HG03469 (cell line): ENCODE data around the gene CLEC12A.
A peak's percentile ranks its signal among the peaks of the same experiment; 100 is the strongest.
"Not testable (repeated sequence)": the region's sequence is repeated elsewhere in the genome, so short reads cannot be mapped to it uniquely, and the experiment has no call there.

ENCODE experiments used
- ATAC-seq: cut with Tn5 transposase; IDR thresholded peaks from one replicate; pipeline ENCODE4 v1.9.1; 2021; ENCODE audit warnings: mild to moderate bottlenecking, moderate library complexity, moderate number of reproducible peaks; ENCODE audit not compliant: unreplicated experiment

CLEC12A gene

DNA sequence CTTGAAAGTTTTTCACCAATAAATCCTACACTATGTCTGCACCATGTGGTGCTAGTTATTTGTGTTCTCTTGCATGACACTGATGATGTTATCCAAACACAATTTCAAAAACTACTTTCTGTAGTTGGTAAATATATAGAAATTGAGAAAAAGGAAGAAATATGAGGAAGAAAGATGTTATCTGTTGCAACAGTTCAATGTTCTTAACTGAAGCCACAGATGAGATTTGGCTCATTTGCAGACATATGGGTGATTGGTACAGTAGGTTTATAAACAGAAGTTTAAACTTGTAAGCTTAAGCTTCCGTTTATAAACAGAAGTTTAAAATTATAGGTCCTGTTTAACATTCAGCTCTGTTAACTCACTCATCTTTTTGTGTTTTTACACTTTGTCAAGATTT lies at the start of gene CLEC12A:
Gene CLEC12A (plus strand): TSS at position 229 of the 400 bp plus-strand sequence. CDS start 188 bp downstream, outside the sequence.
- no peak for ATAC-seq

DNA sequence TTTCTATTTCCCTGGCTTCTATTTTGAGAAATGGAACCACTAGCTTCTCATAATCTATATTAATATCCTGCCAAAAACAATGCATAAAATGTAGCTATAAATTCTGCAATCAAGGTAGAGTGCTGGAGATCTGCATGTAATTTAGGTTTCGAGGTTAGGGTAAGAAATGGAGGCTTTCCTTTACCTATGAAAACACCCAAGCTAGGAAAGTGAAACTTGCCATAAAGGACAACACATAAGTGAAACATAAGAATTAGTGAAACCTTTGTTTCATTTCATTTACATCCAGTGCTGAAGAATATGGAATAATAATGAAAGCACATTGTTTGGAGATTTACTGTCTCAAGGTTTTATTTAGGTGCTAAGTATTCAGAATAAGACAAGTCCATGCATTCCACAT lies 48.8 kb upstream of the CLEC12A start:
- no peak for ATAC-seq

DNA sequence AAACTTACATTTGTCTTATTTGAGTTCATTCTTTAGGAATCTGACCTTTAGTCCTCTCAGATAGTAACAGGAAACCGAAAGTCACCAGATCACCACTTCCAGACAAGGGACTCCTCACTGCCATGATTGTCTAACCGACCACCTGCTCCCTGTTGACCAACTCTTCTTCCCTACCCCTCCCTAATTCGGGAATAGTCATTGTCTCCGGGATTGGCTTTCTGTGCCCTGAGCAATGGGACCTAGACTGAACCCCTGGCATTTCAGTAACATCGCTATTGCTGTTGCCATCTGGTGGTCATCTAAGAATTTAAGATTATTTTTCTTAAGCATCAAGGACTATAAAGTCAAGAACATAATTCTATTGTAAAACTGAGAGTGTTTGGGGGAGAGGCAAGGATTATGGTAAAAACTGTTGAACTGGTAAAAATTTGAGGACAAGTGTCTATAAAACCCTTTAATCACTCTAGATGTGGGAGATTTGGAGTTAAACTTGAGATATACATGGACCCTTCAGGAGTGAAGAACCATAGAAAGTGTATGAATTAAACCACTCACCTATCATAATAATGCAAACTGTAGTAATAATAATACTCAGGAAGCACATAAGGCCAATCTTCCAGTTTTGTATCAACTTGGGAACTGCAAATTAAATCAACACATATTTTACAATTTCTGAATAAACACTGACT lies 45.4 kb upstream of the CLEC12A start:
- no peak for ATAC-seq

DNA sequence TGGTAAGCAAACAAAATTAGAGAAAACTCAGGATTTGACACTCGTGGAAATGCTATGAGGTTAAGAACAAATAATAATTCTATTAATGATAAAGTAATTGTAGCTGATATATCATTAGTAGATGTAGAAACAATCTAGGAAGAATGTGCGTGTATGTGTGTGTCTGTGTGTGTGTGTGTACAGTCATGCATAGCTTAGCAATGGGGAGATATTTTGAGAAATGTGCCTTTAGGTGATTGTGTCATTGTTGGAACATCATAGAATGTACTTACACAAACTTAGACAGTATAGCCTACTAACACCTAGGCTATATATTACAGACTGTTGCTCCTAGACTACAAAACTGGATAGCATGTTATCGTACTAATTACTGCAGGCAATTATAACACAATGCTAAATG lies 44.3 kb upstream of the CLEC12A start:
- no peak for ATAC-seq

DNA sequence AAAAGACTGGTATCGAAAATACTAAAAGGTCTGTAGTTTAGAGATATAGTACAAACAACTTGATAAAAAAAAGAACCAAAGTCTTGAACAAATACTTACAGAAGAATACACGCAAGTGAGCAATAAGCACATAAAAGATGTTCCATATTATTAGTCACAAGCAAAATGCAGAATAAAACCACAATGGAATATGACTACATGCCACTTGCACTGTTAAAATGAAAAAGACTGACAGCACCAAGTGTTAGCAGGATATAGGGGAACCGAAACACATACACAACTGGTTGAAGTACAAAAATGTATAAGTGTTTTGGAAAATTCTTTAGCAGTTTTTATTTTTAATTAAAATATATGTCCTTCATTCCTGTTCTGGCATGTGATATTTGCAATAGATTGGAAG lies 42.6 kb upstream of the CLEC12A start:
- no peak for ATAC-seq

DNA sequence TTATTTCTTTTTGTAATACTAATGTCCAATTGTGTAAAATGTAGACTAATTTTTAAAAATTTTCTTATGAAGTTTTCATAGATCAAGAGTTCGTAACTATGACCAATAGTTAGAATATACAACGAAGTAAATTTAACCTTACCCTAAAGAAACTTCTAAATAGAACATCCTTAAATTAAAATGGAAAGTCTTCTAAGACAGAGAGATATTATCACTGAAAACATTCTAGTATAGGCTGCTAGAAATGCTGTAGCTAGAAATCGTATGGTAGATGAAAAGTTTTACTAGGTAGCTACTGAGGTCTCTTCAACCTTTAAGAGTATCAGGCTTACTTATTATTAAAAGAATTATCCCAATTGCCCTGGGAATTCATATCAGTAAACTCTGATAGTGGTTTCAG lies 40.0 kb upstream of the CLEC12A start:
- no peak for ATAC-seq

DNA sequence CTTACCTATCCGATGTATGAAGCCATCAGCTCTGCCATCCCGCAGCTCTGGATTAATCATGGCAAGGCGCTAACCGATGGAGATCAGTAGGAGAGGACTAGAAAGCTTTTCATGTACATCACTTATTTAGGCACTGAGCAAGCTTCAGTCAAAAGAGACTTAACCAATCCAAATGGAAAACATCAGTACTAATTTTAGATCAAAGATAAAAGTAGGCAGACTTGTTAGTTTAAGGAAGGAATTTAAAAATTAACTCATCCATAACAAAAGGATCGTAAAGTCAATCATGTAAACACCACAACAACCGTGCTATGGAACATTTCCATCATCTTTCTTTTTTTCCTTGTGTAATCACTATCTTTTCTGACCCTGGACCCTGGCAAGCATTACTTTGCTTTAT lies 38.9 kb upstream of the CLEC12A start, which contains the start of gene CLEC2A:
Gene CLEC2A (minus strand): TSS at position 101 of the 400 bp plus-strand sequence. CDS start 41 bp downstream, at position 60.
- ATAC-seq, result no peak

DNA sequence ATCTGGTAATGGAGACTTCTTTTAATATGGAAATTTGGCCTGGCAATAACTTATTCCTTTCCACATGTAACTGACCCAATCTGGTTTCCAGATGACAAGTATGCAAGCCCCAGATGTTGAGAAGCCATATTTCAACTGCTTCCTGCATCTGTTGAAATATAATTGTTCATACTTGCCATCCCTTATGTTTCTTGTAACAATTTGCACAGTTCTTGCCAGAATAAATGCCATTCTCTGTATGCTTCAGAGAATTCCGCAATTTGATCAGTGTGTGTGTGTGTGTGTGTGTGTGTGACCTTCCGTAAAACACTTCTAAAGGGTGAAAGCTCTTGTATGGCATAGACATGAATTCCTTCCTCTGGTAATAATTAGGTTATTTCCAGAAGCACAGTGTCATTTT lies 37.3 kb upstream of the CLEC12A start:
- ATAC-seq, result no peak

DNA sequence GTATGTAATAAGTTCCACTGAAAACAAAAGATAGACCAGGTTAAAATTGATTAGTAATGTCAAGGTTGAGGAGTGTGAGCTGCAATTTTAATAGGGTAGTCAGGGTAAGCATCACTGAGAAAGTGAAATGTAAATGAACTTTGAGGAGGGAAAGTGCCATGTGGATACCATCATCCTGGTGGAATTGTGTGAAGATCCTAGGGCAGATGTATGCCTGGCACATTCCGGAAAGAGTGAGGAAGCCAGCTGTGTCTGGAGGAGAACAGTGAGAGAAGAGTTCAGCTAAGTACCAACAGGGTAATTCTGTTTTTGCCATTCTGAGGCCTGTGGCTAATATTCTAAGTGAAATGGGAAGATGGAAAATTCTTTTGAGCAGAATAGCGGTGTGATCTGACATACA lies 36.2 kb upstream of the CLEC12A start:
- ATAC-seq, result no peak

DNA sequence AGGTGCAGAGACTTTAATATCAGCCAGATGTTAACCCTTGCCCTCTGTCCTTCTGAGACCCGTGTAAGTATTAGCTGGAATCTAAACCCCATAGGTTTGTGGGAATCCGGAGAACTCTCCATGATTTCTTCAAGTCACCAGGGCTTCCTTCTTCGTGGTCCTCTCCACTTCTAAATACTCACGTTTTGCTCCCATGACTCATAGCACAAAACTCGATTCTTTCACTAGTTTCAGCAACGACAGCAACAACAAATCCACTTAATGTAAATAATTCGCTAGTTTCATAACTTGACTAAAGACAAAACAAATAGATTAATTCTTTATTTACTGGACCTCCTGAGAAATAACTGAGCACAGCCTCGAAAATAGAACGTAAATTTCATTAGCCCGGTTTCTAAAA lies 34.6 kb upstream of the CLEC12A start:
- no peak for ATAC-seq

DNA sequence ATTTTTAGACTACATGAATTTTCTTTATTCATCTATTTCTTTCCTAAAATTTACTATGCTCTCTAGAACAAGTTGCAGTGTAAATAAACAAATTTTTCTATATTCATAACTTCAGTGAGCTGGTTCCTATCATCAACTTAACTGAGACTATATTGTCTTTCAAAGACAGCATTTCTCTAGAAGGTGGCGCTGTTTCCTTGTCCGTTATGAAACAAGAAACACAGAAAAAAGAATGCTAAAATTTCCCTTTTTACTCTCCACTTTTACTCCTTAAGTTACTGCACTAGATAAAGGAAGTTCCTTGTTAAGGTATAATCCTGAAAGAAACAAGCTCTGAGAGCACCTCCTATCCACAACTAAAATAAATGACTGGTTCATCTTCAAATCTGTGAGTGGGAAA lies 30.8 kb upstream of the CLEC12A start:
- no peak for ATAC-seq

DNA sequence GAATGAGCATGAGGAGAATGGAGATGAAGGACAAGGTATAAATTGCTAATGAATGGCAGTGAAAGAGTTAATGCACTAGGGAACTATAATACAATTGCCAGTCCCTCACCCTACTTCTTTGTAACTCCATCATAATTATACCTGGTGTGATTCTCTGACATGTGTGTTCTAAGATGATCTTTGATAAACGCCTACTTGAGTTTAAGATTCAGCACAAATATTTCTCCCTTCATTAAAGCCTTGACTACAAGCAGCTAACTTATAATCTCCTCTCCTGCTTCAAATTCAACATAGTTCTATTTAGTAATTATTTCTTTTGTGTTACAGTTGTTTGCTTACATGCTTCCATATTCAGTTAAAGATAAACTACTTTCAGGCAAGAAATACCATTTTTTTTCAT lies 29.4 kb upstream of the CLEC12A start:
- no peak for ATAC-seq

DNA sequence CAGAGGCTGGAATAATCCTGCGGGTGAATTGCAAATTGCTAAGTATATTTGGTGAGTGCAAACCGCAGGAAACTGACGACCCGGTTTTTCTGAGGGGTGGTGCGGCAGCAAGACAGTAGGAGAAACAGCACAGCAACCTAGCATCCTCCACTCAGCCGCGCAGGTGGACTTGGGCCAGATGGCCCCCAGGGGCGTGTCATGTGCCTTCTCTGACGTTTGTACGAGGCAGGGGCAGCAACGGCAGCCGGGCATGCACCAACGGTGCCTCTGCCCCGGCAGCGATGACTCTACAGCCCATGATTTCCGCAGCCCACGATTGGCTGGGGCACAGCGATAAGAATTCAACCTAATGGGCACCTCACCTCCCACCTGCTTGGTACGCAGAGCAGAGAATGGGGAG lies 28.0 kb upstream of the CLEC12A start:
- no peak for ATAC-seq

DNA sequence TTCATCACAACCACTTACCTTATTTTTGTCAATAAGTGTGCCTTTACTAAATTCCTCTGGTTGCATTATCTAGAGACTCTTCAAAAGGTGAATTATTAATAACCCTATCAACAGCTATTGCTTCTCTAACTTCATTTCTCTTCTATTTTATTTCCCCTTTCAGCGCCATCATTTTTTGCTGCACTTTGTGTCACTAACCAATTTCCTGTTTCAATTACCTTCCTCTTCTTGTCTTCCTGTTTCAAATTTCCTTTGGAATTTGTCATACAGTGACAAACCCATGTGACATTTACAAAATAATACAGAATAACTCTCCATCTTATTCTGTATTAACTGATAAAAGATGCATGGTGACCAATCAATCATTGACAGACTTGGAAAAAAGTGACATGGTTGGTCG lies 26.8 kb upstream of the CLEC12A start:
- ATAC-seq, result no peak

DNA sequence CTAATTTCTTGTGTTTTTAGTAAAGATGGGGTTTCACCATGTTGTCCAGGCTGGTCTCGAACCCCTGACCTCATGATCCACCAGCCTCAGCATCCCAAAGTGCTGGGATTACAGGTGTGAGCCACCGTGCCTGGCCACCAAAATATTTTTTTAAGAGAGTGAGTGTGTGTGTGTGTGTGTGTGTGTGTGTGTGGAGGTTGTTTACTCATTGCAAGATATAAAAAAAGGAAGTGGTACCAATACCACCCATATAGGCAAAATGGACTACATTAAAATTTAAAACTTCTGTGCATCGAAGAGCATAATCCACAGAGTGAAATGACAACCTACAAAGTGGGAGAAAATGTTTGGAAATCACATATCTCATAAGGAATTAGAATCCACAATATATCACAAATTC lies 23.5 kb upstream of the CLEC12A start:
- no peak for ATAC-seq

DNA sequence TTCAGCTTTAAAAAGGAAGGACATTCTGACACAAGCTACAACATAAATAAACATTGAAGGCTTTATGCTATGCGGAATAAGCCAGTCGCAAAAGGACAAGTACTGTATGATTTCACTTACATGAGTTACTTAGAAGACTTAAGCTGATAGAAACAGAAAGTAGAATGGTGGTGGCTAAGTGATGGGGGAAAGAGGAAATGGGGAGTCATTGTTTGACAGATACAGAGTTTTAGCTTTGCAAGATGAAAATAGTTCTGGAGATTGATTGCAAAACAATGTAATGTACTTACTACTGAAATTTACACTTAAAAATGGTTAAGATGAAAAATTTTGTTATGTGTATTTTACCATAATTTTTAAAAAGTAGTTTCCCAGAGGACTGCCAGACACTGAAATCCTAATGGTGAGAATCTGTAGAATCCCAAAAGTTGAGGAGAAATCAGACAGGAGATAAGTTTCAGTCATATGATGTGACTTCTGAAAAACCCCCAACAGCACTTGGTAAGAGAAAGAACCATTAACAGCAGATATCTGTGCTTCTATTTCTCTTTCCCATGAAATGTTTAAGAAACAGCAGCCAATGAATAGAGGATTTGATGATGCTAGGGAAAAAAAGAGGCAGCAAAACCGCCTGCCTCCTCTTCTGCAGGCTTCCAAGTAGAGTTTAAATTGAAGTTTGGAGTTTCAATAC lies 22.5 kb upstream of the CLEC12A start:
- ATAC-seq, result peak; percentile 83

DNA sequence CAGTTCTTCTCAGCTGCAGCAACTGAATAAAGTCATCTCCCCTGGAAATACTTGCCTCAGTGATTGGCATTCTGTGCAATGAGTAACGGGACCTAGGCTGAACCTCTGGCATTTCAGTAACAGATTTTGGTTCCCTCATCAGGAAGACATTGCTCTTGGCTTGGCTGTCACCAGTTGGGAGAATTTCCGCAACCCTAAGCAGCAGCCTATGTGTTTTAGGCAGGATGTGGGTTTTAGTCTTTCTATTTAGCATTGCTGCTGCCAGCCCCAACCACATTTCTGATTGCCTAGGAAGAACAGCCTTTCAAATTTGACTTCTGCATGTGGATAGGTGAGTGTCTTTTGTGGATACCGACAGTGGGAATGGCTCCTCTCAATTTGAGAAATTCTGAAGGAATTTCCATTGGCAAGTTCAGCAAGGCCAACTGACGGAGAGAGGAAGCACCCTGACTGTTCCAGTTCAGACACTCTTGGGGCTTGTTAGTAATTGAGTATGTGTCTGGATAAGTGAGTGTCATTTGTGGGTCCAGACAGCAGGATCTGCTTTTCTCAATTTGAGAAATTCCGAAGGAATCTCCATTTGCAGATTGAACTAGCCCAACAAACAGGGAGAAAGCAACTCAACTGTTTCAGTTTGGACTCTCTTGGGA lies 20.1 kb upstream of the CLEC12A start:
- no peak for ATAC-seq

DNA sequence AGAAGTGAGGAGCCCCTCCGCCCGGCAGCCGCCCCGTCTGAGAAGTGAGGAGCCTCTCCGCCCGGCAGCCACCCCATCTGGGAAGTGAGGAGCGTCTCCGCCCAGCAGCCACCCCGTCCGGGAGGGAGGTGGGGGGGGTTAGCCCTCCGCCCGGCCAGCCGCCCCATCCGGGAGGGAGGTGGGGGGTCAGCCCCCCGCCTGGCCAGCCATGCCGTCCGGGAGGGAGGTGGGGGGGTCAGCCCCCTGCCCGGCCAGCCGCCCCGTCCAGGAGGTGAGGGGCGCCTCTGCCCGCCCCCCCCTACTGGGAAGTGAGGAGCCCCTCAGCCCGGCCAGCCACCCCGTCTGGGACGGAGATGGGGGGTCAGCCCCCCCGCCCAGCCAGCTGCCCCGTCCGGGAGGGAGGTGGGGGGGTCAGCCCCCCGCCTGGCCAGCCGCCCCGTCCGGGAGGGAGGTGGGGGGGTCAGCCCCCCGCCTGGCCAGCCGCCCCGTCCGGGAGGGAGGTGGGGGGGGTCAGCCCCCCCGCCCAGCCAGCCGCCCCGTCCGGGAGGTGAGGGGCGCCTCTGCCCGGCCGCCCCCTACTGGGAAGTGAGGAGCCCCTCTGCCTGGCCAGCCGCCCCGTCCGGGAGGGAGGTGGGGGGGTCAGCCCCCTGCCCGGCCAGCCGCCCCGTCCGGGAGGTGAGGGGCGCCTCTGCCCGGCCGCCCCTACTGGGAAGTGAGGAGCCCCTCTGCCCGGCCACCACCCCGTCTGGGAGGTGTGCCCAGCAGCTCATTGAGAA lies 18.1 kb upstream of the CLEC12A start:
- ATAC-seq, result not testable (repeated sequence)

DNA sequence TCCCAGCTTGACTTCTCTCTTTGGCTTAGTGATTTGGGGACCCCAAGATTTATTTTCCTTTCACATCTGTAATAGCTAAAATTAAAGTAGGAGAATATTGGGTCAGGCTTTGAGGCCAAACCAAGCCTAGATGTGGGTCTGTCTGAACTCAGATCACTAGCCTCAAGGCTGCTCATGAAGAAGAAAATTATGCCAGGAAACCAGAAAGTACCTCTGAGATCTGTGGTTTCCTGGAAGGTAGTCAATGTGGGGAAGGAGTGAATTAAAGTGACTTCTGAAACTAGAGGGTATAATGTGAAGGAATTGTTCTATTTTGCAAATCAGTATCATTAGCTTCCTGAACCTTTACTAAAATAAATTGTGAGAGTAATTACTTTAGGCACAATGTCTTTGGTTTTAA lies 13.4 kb upstream of the CLEC12A start:
- no peak for ATAC-seq

DNA sequence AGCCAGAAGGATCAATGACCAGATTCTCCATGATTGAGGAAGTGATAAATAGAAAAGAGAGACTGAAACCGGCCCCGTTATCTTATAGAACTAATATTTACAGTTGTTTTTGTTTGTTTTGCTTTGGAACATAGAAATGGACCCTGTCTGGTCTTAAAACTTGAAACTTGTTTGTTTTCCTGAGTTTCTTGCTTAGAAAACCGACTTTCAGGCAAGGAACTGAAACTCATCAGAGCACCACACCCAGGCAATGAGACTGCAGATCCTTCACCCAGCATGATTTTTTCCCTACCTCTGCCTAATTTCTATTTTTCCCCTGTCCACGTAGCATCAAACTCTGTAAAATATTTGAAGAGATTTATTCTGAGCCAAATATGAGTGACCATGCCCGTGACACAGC lies 10.6 kb upstream of the CLEC12A start:
- ATAC-seq, result no peak

DNA sequence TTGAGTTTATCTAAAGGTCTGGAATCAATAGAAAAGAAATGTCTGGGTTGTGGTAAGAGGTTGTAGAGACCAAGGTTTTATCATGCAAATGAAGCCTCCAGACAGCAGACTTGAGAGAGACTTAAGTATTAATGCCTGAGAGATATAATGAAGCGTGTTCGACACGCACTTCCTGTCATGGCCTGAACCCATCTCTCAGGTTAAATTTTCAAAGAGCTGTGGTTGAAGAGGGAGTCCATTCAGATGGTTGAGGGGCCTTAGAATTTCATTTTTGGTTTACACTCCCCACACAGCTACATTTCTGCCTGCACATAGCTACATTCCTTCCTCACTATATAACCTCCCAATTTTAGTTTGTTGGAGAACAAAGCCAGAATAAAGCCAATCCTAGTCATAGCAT lies 10.1 kb upstream of the CLEC12A start:
- ATAC-seq, result no peak
